Measurements from ENCODE around the gene KDF1. TPM values are rescaled to one million over a fixed set of nuclear protein-coding genes. Genes with fewer than 3 reads are reported as not detected.
A peak's percentile ranks its signal among the peaks of the same experiment; 100 is the strongest.

KDF1 gene
- total and polyA plus RNA-seq, 2 of the 13 experiments (the other 11 are each of a cell fraction or from before 2014, with no cell fraction given) = 1.9 to 4.9 TPM

GRCh38 chr1:26998429-26999300, 38.4 kb upstream of the KDF1 start (continued):
- TF ChIP-seq ZNF280B (CRISPR knock-in tag; IDR thresholded peaks at IDR 0.05; ENCODE audit: borderline replicate concordance) (no peak), ZNF30 (CRISPR knock-in tag; IDR thresholded peaks at IDR 0.05) (no peak), NCOR1 (IDR thresholded peaks at IDR 0.05; ENCODE audit: borderline replicate concordance, low read length) (no peak), EEA1 (CRISPR knock-in tag; IDR thresholded peaks at IDR 0.05; ENCODE audit: borderline replicate concordance) (no peak), ZNF646 (CRISPR knock-in tag; IDR thresholded peaks at IDR 0.05) (no peak), RERE (CRISPR knock-in tag; IDR thresholded peaks at IDR 0.05; ENCODE audit: low read depth) (no peak), ZBTB14 (CRISPR knock-in tag; IDR thresholded peaks at IDR 0.05) (no peak), ZSCAN25 (CRISPR knock-in tag; IDR thresholded peaks at IDR 0.05) (no peak), AKAP8 (CRISPR knock-in tag; IDR thresholded peaks at IDR 0.05) (peak; percentile 20; the same call in 1 of the 2 replicates), ZNF33A (CRISPR knock-in tag; IDR thresholded peaks at IDR 0.05; ENCODE audit: borderline replicate concordance) (no peak)
